ENCODE measurements around the gene NADK. TPM values are rescaled to one million over a fixed set of nuclear protein-coding genes. Genes with fewer than 3 reads are reported as not detected.
"Not testable (repeated sequence)": the region's sequence is repeated elsewhere in the genome, so short reads cannot be mapped to it uniquely, and the experiment has no call there.

Gene NADK
- total RNA-seq, 1 donor from 2014 or later, result 84.3 TPM

DNA sequence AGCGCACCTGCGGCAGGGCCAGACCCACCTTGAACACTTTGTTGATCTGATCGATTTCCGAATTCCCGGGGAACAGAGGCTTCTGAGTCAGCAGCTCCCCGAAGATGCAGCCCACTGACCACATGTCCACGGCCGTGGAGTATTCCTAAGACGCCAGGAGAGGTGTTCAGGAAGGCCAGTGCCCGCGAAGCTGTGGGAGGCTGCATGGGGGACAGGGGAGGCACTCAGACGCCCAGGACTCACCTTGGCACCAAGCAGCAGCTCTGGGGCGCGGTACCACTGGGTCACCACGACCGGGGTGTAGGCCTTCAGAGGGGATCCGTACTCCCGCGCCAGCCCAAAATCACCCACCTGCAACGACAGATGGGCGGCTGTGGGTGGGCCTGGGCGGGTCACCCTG, 74.5 kb downstream of the NADK start:
- Mint-ChIP-seq H3K4me3 (ENCODE audit: unreplicated experiment) (no peak overlapping the region), H3K36me3 (ENCODE audit: unreplicated experiment) (peaks cover 3% of the 10 kb centered on the region), H3K27ac (ENCODE audit: unreplicated experiment) (no peak overlapping the region), H3K4me1 (ENCODE audit: unreplicated experiment) (no peaks in the 10 kb centered on the region), H3K9me3 (ENCODE audit: unreplicated experiment) (no peaks in the 10 kb centered on the region), H3K27me3 (ENCODE audit: unreplicated experiment) (no peaks in the 10 kb centered on the region)
- TF ChIP-seq, protein P1, sequence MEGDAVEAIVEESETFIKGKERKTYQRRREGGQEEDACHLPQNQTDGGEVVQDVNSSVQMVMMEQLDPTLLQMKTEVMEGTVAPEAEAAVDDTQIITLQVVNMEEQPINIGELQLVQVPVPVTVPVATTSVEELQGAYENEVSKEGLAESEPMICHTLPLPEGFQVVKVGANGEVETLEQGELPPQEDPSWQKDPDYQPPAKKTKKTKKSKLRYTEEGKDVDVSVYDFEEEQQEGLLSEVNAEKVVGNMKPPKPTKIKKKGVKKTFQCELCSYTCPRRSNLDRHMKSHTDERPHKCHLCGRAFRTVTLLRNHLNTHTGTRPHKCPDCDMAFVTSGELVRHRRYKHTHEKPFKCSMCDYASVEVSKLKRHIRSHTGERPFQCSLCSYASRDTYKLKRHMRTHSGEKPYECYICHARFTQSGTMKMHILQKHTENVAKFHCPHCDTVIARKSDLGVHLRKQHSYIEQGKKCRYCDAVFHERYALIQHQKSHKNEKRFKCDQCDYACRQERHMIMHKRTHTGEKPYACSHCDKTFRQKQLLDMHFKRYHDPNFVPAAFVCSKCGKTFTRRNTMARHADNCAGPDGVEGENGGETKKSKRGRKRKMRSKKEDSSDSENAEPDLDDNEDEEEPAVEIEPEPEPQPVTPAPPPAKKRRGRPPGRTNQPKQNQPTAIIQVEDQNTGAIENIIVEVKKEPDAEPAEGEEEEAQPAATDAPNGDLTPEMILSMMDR (IDR thresholded peaks at IDR 0.05), result no peak
- DNase-seq (ENCODE audit: extremely low spot score, unreplicated experiment), result peak; percentile 78

DNA sequence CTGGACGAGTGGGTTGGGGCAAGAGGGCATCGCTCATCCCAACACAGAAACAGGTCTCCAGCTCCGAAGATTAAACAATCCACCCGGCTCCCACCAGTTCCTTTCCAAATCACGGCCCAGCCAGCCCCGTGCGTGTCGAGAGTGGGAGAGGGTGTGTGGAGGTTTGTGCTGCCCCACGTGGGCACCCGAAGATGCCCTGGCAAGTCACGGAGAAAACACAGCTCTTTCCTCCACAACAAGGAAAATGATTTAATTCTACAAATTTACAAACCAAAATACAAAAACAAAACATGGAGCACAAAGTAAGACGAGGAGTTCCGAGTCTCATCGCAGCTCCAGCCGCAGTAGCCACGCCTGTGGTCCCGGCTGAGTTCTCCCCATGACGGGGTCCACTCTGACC, 75.8 kb downstream of the NADK start:
- H3K36me3 Mint-ChIP-seq (ENCODE audit: unreplicated experiment); H3K4me1 Mint-ChIP-seq (ENCODE audit: unreplicated experiment); H3K9me3 Mint-ChIP-seq (ENCODE audit: unreplicated experiment); H3K4me3 Mint-ChIP-seq (ENCODE audit: unreplicated experiment); H3K27ac Mint-ChIP-seq (ENCODE audit: unreplicated experiment); H3K27me3 Mint-ChIP-seq (ENCODE audit: unreplicated experiment): not testable (repeated sequence)
- peak; percentile 17 for DNase-seq (ENCODE audit: extremely low spot score, unreplicated experiment)

Other genes starting within 250 kb of the NADK start
- gene TMEM240, start 237.8 kb downstream of the NADK start, total RNA-seq, result 12.4 and 16.6 TPM in 2 replicates
- 117 and 121 TPM in 2 replicates for gene SSU72, start 203.6 kb downstream of the NADK start, total RNA-seq
- 25.6 and 28.0 TPM in 2 replicates for gene FNDC10, start 178.3 kb downstream of the NADK start, total RNA-seq
- gene MIB2, start 163.0 kb downstream of the NADK start, total RNA-seq, result 105 and 108 TPM in 2 replicates
- gene MMP23B, start 146.3 kb downstream of the NADK start, total RNA-seq, result 4.8 and 8.5 TPM in 2 replicates
- gene CDK11B, start 119.5 kb downstream of the NADK start, total RNA-seq, result 28.8 and 29.7 TPM in 2 replicates
- gene SLC35E2B, start 85.7 kb downstream of the NADK start, total RNA-seq, result 84.9 and 85.2 TPM in 2 replicates
- gene CDK11A, start 54.1 kb downstream of the NADK start, total RNA-seq, result 44.2 and 51.3 TPM in 2 replicates
- 394 and 407 TPM in 2 replicates for gene GNB1, start 112.6 kb upstream of the NADK start, total RNA-seq
- gene CALML6, start 136.8 kb upstream of the NADK start, total RNA-seq, result 2.5 and 2.7 TPM in 2 replicates
- gene TMEM52, start 140.8 kb upstream of the NADK start, total RNA-seq, result 1.5 TPM in 1 of 2 replicates, not detected in the other
- gene CFAP74, start 225.3 kb upstream of the NADK start, total RNA-seq, result not detected in 2 replicates
- gene GABRD, start 240.9 kb upstream of the NADK start, total RNA-seq, result not detected in 2 replicates